Loucy (cell line): Measurements from ENCODE around the gene BMPER.

ENCODE experiments used
- EZH2phosphoT487 ChIP-seq: fragments of 200-600 bp; IDR thresholded peaks from 2 replicates; pipeline ENCODE4 v1.6.1; 2018; ENCODE audit warnings: antibody characterized with exemption, mild to moderate bottlenecking, moderate library complexity, borderline replicate concordance
- TF ChIP-seq, protein P1 (sequence below): fragments of 200-600 bp; sonication (generic); conservative IDR thresholded peaks from 2 replicates; pipeline ENCODE4 v1.5.1; 2014; ENCODE audit warnings: mild to moderate bottlenecking, antibody characterized with exemption, low read length

DNA sequence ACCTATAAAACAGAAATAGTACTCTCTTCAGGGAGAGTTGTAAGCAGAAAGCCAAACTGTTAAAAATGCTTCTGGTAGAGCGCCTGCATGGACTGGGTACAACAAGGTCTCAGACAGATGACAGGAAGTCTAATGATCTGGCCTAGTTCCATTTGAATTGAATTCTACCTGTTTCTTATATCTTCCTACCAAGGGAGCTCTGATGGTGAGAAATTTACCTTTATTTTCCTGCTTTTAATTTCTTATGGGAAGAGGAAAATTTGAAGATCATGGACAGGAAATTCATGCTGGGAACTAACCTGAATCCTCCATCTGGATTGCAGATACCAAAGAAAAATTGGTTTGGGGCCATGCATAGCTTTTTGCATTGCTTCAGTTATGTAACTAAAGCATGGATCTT, 63.3 kb downstream of the BMPER start:
- TF ChIP-seq, protein P1, sequence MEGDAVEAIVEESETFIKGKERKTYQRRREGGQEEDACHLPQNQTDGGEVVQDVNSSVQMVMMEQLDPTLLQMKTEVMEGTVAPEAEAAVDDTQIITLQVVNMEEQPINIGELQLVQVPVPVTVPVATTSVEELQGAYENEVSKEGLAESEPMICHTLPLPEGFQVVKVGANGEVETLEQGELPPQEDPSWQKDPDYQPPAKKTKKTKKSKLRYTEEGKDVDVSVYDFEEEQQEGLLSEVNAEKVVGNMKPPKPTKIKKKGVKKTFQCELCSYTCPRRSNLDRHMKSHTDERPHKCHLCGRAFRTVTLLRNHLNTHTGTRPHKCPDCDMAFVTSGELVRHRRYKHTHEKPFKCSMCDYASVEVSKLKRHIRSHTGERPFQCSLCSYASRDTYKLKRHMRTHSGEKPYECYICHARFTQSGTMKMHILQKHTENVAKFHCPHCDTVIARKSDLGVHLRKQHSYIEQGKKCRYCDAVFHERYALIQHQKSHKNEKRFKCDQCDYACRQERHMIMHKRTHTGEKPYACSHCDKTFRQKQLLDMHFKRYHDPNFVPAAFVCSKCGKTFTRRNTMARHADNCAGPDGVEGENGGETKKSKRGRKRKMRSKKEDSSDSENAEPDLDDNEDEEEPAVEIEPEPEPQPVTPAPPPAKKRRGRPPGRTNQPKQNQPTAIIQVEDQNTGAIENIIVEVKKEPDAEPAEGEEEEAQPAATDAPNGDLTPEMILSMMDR = no peak
- no peak for TF ChIP-seq EZH2phosphoT487
